ENCODE results near the gene TRABD2A. TPM values are rescaled to one million over a fixed set of nuclear protein-coding genes. Genes with fewer than 3 reads are reported as not detected.

Gene TRABD2A
- total and polyA plus RNA-seq, 7 donors = 0.16 to 46.4 (median 3.6) TPM

DNA sequence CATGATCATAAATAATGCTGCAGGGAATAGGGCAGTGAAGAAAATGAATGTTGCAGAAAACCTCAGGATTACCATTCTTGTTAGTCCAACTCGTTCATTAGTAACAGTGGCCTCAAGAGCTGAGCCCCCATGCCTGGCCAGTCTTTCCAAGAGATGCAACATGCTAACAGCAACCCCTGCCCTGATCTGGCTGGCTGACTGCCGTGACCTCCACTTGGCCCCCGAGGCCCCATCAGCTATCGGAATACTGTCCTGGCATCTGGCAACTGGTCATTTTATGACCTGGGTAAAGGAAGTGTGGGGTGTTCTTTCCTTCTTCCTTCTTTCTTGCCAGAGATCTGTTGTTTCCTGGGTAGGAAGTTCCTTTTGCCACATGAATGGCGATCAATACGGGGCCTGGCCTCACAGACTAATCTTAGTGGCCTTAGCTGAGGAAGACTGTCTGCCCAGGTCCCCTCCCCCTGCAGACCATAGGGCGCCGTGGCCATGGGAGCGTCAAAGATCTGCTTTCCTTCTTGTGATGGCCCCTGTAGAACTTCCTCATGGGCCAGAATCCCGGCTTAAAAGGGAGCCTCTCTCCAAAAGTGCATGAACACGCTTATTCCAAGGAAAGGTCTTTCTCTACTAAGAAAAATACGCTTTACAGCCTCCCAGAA is 10.6 kb upstream of the TRABD2A start:
- no peaks in the 10 kb centered on the region for H3K27me3 ChIP-seq
- H3K36me3 ChIP-seq = no peaks in the 10 kb centered on the region
- peak; percentile 60 for DNase-seq
- no peak overlapping the region for H3K27ac ChIP-seq
- no peak for TF ChIP-seq EP300 (IDR thresholded peaks at IDR 0.05)
- no peak for TF ChIP-seq POLR2A (IDR thresholded peaks at IDR 0.05)
- TF ChIP-seq, protein P1, sequence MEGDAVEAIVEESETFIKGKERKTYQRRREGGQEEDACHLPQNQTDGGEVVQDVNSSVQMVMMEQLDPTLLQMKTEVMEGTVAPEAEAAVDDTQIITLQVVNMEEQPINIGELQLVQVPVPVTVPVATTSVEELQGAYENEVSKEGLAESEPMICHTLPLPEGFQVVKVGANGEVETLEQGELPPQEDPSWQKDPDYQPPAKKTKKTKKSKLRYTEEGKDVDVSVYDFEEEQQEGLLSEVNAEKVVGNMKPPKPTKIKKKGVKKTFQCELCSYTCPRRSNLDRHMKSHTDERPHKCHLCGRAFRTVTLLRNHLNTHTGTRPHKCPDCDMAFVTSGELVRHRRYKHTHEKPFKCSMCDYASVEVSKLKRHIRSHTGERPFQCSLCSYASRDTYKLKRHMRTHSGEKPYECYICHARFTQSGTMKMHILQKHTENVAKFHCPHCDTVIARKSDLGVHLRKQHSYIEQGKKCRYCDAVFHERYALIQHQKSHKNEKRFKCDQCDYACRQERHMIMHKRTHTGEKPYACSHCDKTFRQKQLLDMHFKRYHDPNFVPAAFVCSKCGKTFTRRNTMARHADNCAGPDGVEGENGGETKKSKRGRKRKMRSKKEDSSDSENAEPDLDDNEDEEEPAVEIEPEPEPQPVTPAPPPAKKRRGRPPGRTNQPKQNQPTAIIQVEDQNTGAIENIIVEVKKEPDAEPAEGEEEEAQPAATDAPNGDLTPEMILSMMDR (IDR thresholded peaks at IDR 0.05) = no peak
- TF ChIP-seq POLR2AphosphoS5 (IDR thresholded peaks at IDR 0.05) = no peak
- H3K9me3 ChIP-seq = no peaks in the 10 kb centered on the region
- intact Hi-C loops (cut with DNase I) = no loop called here
- no peak overlapping the region for H3K4me3 ChIP-seq
- H3K4me1 ChIP-seq = peaks cover 0 to 11% (median 5%) of the 10 kb centered on the region in 4 donors
- WGBS, 2 donors = 92% methylated on average over 12 of the region's 12 CpGs

DNA sequence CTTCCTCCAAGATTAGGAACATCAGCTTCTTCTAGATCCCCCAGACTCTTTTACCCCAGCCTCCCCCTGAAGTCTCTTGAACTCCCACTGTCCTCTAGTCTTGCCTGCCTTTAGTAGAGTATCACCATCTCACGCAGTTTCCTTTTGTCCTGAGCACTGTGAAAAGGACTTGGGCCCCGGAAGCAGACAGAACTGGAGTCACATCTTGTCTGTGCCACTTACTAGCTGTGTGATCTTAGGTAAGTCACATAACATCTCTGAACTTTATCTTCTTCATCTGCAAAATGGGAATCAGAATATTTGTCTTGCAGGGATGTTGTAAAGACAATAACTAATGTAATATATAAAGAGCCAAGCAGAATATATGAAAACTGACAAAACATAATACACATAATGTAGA is 8.4 kb upstream of the TRABD2A start:
- H3K9me3 ChIP-seq = no peaks in the 10 kb centered on the region
- peak; percentile 15 for DNase-seq
- H3K4me3 ChIP-seq = peak overlapping the region in 1 of 4 donors; percentile 22
- H3K27me3 ChIP-seq = peaks cover 0 to under 1% (median 0%) of the 10 kb centered on the region in 3 donors
- no peak for TF ChIP-seq POLR2AphosphoS5 (IDR thresholded peaks at IDR 0.05)
- TF ChIP-seq, protein P1 (IDR thresholded peaks at IDR 0.05) = no peak
- TF ChIP-seq POLR2A (IDR thresholded peaks at IDR 0.05) = no peak
- no peak for TF ChIP-seq EP300 (IDR thresholded peaks at IDR 0.05)
- peak overlapping the region; percentile 16 to 53 (median 40) for H3K27ac ChIP-seq
- peaks cover 0 to 11% (median 5%) of the 10 kb centered on the region in 4 donors for H3K4me1 ChIP-seq
- intact Hi-C loops (cut with DNase I) = no loop called here
- no peaks in the 10 kb centered on the region for H3K36me3 ChIP-seq
- WGBS, 2 donors = 75 to 87% methylated on average over 2 of the region's 2 CpGs

- Histone ChIP-seq H3K4me1 (peaks cover 0 to 11% (median 5%) of the 10 kb centered on the region in 4 donors), H3K4me3 (peak overlapping the region in 1 of 4 donors; percentile 22), H3K27me3 (peaks cover 0 to 7% (median 0%) of the 10 kb centered on the region in 3 donors), H3K36me3 (no peaks in the 10 kb centered on the region), H3K27ac (peak overlapping the region; percentile 16 to 53 (median 40)), H3K9me3 (no peaks in the 10 kb centered on the region)
- peak; percentile 61 for DNase-seq
- TF ChIP-seq POLR2AphosphoS5 (IDR thresholded peaks at IDR 0.05) = no peak
- no peak for TF ChIP-seq EP300 (IDR thresholded peaks at IDR 0.05)
- TF ChIP-seq, protein P1 (IDR thresholded peaks at IDR 0.05) = no peak
- TF ChIP-seq POLR2A (IDR thresholded peaks at IDR 0.05) = no peak
- intact Hi-C loops (cut with DNase I) = no loop called here
- whole genome bisulfite sequencing, 2 donors = 11 to 18% methylated on average over 6 of the region's 6 CpGs
Measured at GRCh38 chr2:84888401-84889276, 7.8 kb upstream of the TRABD2A start.

DNA sequence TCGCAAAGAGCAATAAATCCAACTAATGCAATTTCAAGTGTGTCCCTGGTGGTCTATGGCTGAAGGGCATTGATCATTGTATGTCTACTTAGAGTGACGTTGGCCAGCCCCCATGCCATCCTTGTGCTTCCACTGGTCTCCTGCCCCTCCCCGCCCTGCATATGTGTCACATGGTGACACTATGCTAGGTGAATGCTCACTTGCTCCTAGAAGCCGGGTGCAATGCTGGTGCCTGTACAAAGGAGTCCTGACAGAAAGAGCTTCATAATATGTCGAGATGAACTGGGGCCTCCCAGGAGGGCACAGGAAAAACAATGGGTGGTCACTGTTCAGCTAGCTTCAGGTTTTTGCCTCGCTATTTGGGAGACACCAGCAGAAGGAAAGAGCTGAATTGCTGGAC is 5.9 kb upstream of the TRABD2A start:
- Histone ChIP-seq H3K27ac (no peak overlapping the region), H3K4me3 (no peak overlapping the region), H3K36me3 (no peaks in the 10 kb centered on the region), H3K9me3 (no peaks in the 10 kb centered on the region), H3K4me1 (peaks cover 0 to 16% (median 6%) of the 10 kb centered on the region in 4 donors), H3K27me3 (peaks cover 0 to 24% (median 0%) of the 10 kb centered on the region in 3 donors)
- TF ChIP-seq, protein P1 (IDR thresholded peaks at IDR 0.05) = no peak
- TF ChIP-seq POLR2A (IDR thresholded peaks at IDR 0.05) (no peak), POLR2AphosphoS5 (IDR thresholded peaks at IDR 0.05) (no peak), EP300 (IDR thresholded peaks at IDR 0.05) (no peak)
- intact Hi-C loops (cut with DNase I) = no loop called here
- WGBS, 2 donors = 94 to 95% methylated on average over 6 of the region's 6 CpGs
- peak; percentile 36 for DNase-seq

All from sigmoid colon (tissue), 7 donors.